Breast epithelium (tissue), 3 donors: ENCODE results near the gene SLC38A11.

ENCODE experiments used
- CTCF ChIP-seq, 3 donors: fragments of 450-650 bp; IDR thresholded peaks; one replicate each; pipeline ENCODE4 v1.5.1; 2016 to 2017; ENCODE audit warnings: antibody characterized with exemption in 3 of 3, mild to moderate bottlenecking in 3 of 3, moderate library complexity in 3 of 3
- POLR2A ChIP-seq: fragments of 450-650 bp; IDR thresholded peaks from one replicate; pipeline ENCODE4 v1.6.1; 2016; ENCODE audit warnings: antibody characterized with exemption, mild to moderate bottlenecking, moderate library complexity
- POLR2AphosphoS5 ChIP-seq, 3 donors: sonication (generic); formaldehyde crosslinking; IDR thresholded peaks; one replicate each; pipeline ENCODE4 v1.6.1; 2017; ENCODE audit warnings: antibody characterized with exemption in 3 of 3

GRCh38 chr2:164928101-164928673, 27.1 kb downstream of the SLC38A11 start:
- TF ChIP-seq CTCF (IDR thresholded peaks at IDR 0.05) (no peak), POLR2AphosphoS5 (IDR thresholded peaks at IDR 0.05) (no peak), POLR2A (no peak)
